Vagina (tissue), 2 donors: ENCODE data around the gene ARHGEF39. TPM values are rescaled to one million over a fixed set of nuclear protein-coding genes. Genes with fewer than 3 reads are reported as not detected.

Source experiments
- DNase-seq, 2 donors: peaks; one replicate each; pipeline ENCODE4 v3.0.0-alpha.2; 2017; ENCODE audit errors: extremely low spot score in 2 of 2
- H3K27ac ChIP-seq: fragments of 200-600 bp; sonication (generic); one replicate; pipeline ENCODE4 v1.5.1; 2019
- H3K27me3 ChIP-seq: fragments of 200-600 bp; sonication (generic); one replicate; pipeline ENCODE4 v1.5.1; 2019
- H3K36me3 ChIP-seq, 2 donors: fragments of 200-600 bp; sonication (generic); one replicate each; pipeline ENCODE4 v1.5.1; 2017 to 2019
- H3K4me1 ChIP-seq: fragments of 200-600 bp; sonication (generic); one replicate; pipeline ENCODE4 v1.5.1; 2019
- H3K4me3 ChIP-seq, 2 donors: fragments of 200-600 bp; sonication (generic); 1 replicate in 1 of 2; 2 replicates in 1 of 2; pipeline ENCODE4 v1.5.1; 2016 to 2019
- H3K9me3 ChIP-seq: fragments of 200-600 bp; sonication (generic); one replicate; pipeline ENCODE4 v1.5.1; 2019
- POLR2A ChIP-seq, 2 donors: fragments of 450-650 bp; IDR thresholded peaks; one replicate each; pipeline ENCODE4 v1.6.1; 2017; ENCODE audit warnings: antibody characterized with exemption in 2 of 2, mild to moderate bottlenecking in 2 of 2, moderate library complexity in 2 of 2
- POLR2AphosphoS5 ChIP-seq, 2 donors: sonication (generic); formaldehyde crosslinking; IDR thresholded peaks; one replicate each; pipeline ENCODE4 v1.9.0; 2017; ENCODE audit warnings: antibody characterized with exemption in 2 of 2, mild to moderate bottlenecking in 2 of 2, low read depth in 1 of 2; ENCODE audit not compliant: insufficient read depth in 1 of 2
- intact Hi-C: fragments of 100-400 bp; cut with DNase I; formaldehyde crosslinking; loops from one replicate; pipeline ENCODE4 v1.15.1; 2023
- total RNA-seq: library from RNA; depleted of rRNA; stranded (reverse); fragments of >200 nt; gene quantifications from one replicate; pipeline ENCODE4 v1.2.3, GENCODE V29; 2016
- TF ChIP-seq, protein P1 (sequence below), 3 experiments: fragments of 450-650 bp in 2 of 3; fragments of 200-600 bp in 1 of 3; sonication (generic) in 1 of 3; IDR thresholded peaks; one replicate each; pipeline ENCODE4 v1.5.1; 2017 to 2019; ENCODE audit warnings: antibody characterized with exemption in 3 of 3, mild to moderate bottlenecking in 2 of 3, moderate library complexity in 2 of 3

The ARHGEF39 gene
- total RNA-seq, 1 donor from 2014 or later, result 1.2 TPM

DNA sequence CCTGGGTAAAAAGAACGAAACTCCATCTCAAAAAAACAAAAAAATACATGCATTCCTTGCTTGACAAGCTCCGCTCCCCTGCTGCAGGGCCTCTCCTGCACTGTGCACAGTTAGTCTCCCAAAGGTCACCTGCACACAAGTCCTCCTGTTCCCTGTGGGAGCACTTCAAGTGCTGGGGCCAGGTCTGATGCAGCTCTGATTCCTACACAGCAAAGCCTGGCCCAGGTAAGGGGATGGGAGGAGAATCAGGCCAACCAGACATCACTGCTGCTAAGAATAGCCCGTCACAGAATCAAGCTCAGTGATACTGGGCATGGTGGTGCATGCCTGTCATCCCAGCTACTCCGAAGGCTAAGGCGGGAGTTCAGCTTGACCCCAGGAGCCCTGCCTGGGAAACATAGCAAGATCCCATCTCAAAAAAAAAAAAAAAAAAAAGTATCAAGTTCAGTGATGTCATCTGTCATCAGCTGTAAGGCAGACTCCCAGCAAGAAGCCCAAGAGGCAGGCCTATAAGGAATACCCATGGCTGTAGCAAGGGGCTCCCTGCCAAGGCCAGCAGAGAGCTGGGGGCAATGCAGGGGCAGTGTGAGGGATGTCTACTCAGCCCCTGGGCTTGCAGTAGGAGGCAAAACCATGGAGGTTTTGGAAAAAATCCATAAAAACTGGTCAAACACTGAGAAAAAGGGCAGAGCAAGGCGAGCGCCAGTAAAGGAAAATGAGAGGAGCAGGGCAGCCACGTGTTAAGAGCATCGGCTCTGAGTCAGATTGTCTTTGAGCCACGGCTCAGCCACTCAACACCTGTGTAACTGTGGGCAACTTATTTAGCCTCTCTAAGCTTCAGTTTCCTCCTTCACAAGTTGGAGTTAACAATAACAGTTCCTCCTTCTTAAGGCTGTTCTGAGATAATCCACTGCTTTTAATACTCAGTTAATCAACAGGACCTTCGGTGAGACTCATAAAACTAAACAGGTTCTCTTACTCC lies 21.5 kb upstream of the ARHGEF39 start:
- H3K36me3 ChIP-seq, result peaks cover 0 to 11% of the 10 kb centered on the region in 2 donors
- TF ChIP-seq, protein P1, sequence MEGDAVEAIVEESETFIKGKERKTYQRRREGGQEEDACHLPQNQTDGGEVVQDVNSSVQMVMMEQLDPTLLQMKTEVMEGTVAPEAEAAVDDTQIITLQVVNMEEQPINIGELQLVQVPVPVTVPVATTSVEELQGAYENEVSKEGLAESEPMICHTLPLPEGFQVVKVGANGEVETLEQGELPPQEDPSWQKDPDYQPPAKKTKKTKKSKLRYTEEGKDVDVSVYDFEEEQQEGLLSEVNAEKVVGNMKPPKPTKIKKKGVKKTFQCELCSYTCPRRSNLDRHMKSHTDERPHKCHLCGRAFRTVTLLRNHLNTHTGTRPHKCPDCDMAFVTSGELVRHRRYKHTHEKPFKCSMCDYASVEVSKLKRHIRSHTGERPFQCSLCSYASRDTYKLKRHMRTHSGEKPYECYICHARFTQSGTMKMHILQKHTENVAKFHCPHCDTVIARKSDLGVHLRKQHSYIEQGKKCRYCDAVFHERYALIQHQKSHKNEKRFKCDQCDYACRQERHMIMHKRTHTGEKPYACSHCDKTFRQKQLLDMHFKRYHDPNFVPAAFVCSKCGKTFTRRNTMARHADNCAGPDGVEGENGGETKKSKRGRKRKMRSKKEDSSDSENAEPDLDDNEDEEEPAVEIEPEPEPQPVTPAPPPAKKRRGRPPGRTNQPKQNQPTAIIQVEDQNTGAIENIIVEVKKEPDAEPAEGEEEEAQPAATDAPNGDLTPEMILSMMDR (IDR thresholded peaks at IDR 0.05), result no peak
- TF ChIP-seq POLR2AphosphoS5 (IDR thresholded peaks at IDR 0.05; ENCODE audit: insufficient read depth in 1 of 2, low read depth in 1 of 2) (no peak), POLR2A (IDR thresholded peaks at IDR 0.05) (no peak)
- no peaks in the 10 kb centered on the region for H3K27me3 ChIP-seq
- intact Hi-C loops, result no loop called here
- H3K4me3 ChIP-seq, result peak overlapping the region; percentile 79 to 90
- peak overlapping the region; percentile 1 for H3K27ac ChIP-seq
- no peak for DNase-seq
- no peaks in the 10 kb centered on the region for H3K9me3 ChIP-seq
- peaks cover 32% of the 10 kb centered on the region for H3K4me1 ChIP-seq

DNA sequence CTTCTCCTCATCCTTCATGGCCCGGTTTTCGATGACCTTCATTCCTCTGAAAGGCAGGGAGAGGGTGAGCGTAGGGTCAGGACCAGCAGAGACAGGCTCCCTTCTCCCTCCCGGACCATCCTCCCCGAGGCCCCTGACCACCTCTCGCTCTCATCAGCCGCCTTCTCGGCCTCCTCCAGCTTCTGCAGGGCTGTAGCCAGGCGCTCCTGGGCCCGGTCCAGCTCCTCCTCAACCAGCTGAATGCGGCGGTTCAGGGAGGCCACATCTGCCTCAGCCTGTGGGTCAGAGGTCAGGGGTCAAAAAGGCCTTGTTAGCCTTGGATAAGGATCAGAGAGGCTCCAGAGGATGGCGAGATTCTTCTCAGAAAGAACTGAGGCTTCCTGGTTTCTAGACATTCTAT lies 20.5 kb upstream of the ARHGEF39 start:
- Histone ChIP-seq H3K9me3 (no peaks in the 10 kb centered on the region), H3K4me3 (peak overlapping the region; percentile 19 to 28), H3K27ac (no peak overlapping the region), H3K4me1 (peaks cover 32% of the 10 kb centered on the region), H3K36me3 (peaks cover 0 to 11% of the 10 kb centered on the region in 2 donors), H3K27me3 (no peaks in the 10 kb centered on the region)
- intact Hi-C loops, result no loop called here
- no peak for DNase-seq
- TF ChIP-seq POLR2A (IDR thresholded peaks at IDR 0.05) (no peak), POLR2AphosphoS5 (IDR thresholded peaks at IDR 0.05; ENCODE audit: insufficient read depth in 1 of 2, low read depth in 1 of 2) (no peak)
- TF ChIP-seq, protein P1 (IDR thresholded peaks at IDR 0.05), result no peak

DNA sequence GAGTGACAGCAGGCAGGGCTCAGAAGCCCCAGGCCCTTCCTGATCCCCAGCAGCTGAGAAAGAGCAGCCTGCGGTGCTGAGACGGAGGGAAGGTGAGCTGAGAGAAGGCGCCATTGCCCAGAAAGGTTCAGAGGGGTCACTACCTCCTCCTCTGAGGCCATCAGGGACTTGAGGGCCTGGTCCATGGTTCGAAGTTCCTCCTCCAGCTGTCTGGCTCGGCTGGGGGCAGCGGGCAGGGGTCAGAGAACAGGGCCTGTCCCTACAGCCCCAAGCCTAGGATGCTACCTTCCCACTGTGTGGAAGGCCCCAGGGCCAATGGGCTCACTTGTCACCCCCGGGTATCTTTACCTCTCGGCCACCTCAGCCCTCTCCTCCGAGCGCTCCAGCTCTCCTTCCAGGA lies 19.9 kb upstream of the ARHGEF39 start:
- intact Hi-C loops, result no loop called here
- Histone ChIP-seq H3K27ac (no peak overlapping the region), H3K4me1 (peaks cover 27% of the 10 kb centered on the region), H3K36me3 (peaks cover 0 to 11% of the 10 kb centered on the region in 2 donors), H3K27me3 (no peaks in the 10 kb centered on the region), H3K4me3 (peak overlapping the region in 1 of 2 donors; percentile 28), H3K9me3 (no peaks in the 10 kb centered on the region)
- DNase-seq, result no peak
- no peak for TF ChIP-seq POLR2A (IDR thresholded peaks at IDR 0.05)
- TF ChIP-seq, protein P1 (IDR thresholded peaks at IDR 0.05), result no peak

DNA sequence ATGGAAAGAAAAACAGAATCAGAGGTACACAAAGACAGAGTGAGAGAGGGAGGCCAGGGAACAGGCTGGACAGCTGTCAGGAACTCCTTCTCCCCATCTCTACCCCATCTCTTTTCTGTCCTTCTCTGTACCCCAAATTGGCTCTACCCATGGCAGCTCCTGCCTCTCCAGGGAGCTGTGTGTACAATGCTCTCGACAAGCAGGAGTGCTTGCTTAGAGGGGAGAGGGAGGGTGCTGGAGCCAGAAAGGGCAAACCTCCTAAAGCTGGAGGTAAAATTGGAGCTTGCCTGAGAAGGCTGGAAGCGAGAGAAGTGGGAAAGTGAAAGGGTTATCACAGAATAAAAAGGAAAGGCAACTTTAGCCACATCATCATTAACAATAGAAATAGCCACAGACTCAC lies 18.3 kb upstream of the ARHGEF39 start:
- intact Hi-C loops, result no loop called here
- no peaks in the 10 kb centered on the region for H3K27me3 ChIP-seq
- no peaks in the 10 kb centered on the region for H3K9me3 ChIP-seq
- TF ChIP-seq POLR2A (IDR thresholded peaks at IDR 0.05) (no peak), POLR2AphosphoS5 (IDR thresholded peaks at IDR 0.05; ENCODE audit: insufficient read depth in 1 of 2, low read depth in 1 of 2) (no peak)
- TF ChIP-seq, protein P1 (IDR thresholded peaks at IDR 0.05), result no peak
- DNase-seq, result no peak
- H3K27ac ChIP-seq, result no peak overlapping the region
- H3K4me3 ChIP-seq, result no peak overlapping the region
- peaks cover 0 to 11% of the 10 kb centered on the region in 2 donors for H3K36me3 ChIP-seq
- peaks cover 19% of the 10 kb centered on the region for H3K4me1 ChIP-seq
